Heart left ventricle (tissue), 16 donors: ENCODE results near the gene GAL3ST2. TPM values are rescaled to one million over a fixed set of nuclear protein-coding genes. Genes with fewer than 3 reads are reported as not detected.
"Not testable (repeated sequence)": the region's sequence is repeated elsewhere in the genome, so short reads cannot be mapped to it uniquely, and the experiment has no call there.

Source experiments
- ATAC-seq, 4 donors: fragments of 200-7000 bp; cut with Tn5 transposase; one replicate each; pipeline ENCODE4 v1.9.1; 2020 to 2022; ENCODE audit warnings: moderate library complexity in 4 of 4, mild to moderate bottlenecking in 3 of 4, moderate number of reproducible peaks in 1 of 4
- DNase-seq, 5 donors: peaks; one replicate each; pipeline ENCODE4 v3.0.0-alpha.2; 2020
- H3K27ac ChIP-seq, 12 donors: fragments of 200-600 bp; sonication (generic) in 4 of 12; one replicate each; pipeline versions ENCODE4 v1.5.0 to v1.8.0; 2016 to 2022; ENCODE audit warnings: mild to moderate bottlenecking in 2 of 12
- H3K27me3 ChIP-seq, 9 donors: fragments of 200-600 bp; sonication (generic) in 2 of 9; one replicate each; pipeline versions ENCODE4 v1.5.1 to v1.8.0; 2016 to 2022; ENCODE audit warnings: mild to moderate bottlenecking in 3 of 9
- H3K36me3 ChIP-seq, 9 donors: fragments of 200-600 bp; sonication (generic) in 2 of 9; one replicate each; pipeline versions ENCODE4 v1.5.0 to v1.8.0; 2018 to 2022; ENCODE audit warnings: mild to moderate bottlenecking in 2 of 9
- H3K4me1 ChIP-seq, 12 donors: fragments of 200-600 bp; sonication (generic) in 4 of 12; one replicate each; pipeline versions ENCODE4 v1.5.0 to v1.8.0; 2016 to 2022; ENCODE audit warnings: mild to moderate bottlenecking in 3 of 12
- H3K4me3 ChIP-seq, 12 donors: fragments of 200-600 bp; sonication (generic) in 4 of 12; one replicate each; pipeline versions ENCODE4 v1.5.0 to v1.8.0; 2017 to 2022; ENCODE audit warnings: mild to moderate bottlenecking in 9 of 12, moderate library complexity in 4 of 12
- H3K9me3 ChIP-seq, 12 donors: fragments of 200-600 bp; sonication (generic) in 4 of 12; one replicate each; pipeline versions ENCODE4 v1.5.0 to v1.8.0; 2016 to 2022; ENCODE audit warnings: mild to moderate bottlenecking in 1 of 12
- POLR2A ChIP-seq, 2 donors: fragments of 450-650 bp; IDR thresholded peaks; one replicate each; pipeline ENCODE4 v1.6.1; 2017; ENCODE audit warnings: antibody characterized with exemption in 2 of 2, mild to moderate bottlenecking in 2 of 2, moderate library complexity in 2 of 2
- WGBS, 4 donors: extraction: QIAGEN DNeasy Blood & Tissue Kit in 2 of 4; methylation state at CpG; one replicate each; pipeline versions ENCODE4 v1.1.5 to v1.1.7; 2013 to 2018; 5-methylcytosine and 5-hydroxymethylcytosine counted together
- intact Hi-C, 10 donors: fragments of 100-400 bp; cut with DNase I; formaldehyde crosslinking; loops; one replicate each; pipeline versions ENCODE4 v1.11.1 to v1.14.2; 2022
- polyA plus RNA-seq, 2 donors: library from polyadenylated mRNA; stranded (reverse); fragments of 200-250 nt; gene quantifications; one replicate each; pipeline ENCODE4 v1.2.3, GENCODE V29; 2013
- total RNA-seq, 9 donors: library from RNA; depleted of rRNA in 2 of 9; stranded (reverse); fragments of >200 nt in 2 of 9; fragmentation: NEBNext Ultra II Directional in 3 of 9; extraction: Animal tissue kit (Norgen Biotek cat#: 25700) in 3 of 9; gene quantifications; one replicate each; pipeline versions ENCODE4 v1.1.0 to v1.2.4, GENCODE V29; 2016 to 2023
- TF ChIP-seq, protein P1 (sequence below), 12 donors: fragments of 200-600 bp; sonication (generic) in 4 of 12; IDR thresholded peaks; one replicate each; pipeline versions ENCODE4 v1.5.0 to v1.8.0; 2018 to 2022; ENCODE audit warnings: antibody characterized with exemption in 12 of 12, mild to moderate bottlenecking in 5 of 12
- donor health status: ischemic (EF 13 %, LVEDD 7.1; RV severe dilation, severe dysfunction).
- donor health status: healthy with polysubstance abuse.
- donor health status: DM: no; HTN: yes; CAD: no.
- donor health status: DM: no; HTN: no; CAD: no.
- donor health status: ischemic (EF 25% LVEDD 6.9; RV normal size, moderate dysfunction).
- donor health status: ischemic (EF 25% LVEDD 5.7; RV mildly dilated, moderate dysfunction).
- donor health status: healthy.
- donor health status: DM: yes; HTN: yes; CAD: no.
- donor health status: ischemic (EF 35%, LVEDD 5.7; RV mildly dilated, moderate dysfunction).
- donor health status: nonischemic (EF 11% LVEDD 7.7; RV severe dilation, severe dysfunction).
- donor health status: DM: yes; HTN: yes; CAD: no.
- donor health status: PGD.
- donor health status: ischemic (EF 29% LVEDD 5.4; RV normal size, mild dysfunction).
- donor health status: nonischemic (EF 23%, LVEDD 6.1; RV moderate dilation, normal function).

The GAL3ST2 gene
- total and polyA plus RNA-seq, 11 donors, result 0.21 to 1.7 TPM; not detected in 9

DNA sequence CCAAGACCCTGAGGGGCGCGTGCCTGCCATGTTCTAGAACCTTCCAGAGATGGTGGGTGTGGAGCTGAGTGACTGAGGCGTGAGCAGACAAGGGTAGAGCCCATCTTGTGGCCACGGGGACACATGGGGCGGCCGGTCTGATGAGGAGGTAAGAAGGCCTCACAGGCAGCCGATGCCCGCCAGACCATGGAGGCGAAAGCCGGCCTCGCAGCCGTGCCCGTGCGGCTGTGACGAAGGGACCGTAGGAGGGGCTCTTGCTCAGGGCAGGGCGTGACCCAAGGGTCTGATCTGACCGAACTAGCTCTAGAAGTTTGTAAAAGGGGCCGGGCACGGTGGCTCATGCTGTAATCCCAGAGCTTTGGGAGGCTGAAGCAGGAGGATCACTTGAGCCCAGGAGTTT is 22.6 kb upstream of the GAL3ST2 start:
- peaks cover 0 to 52% (median 33%) of the 10 kb centered on the region in 9 donors for H3K36me3 ChIP-seq
- no peaks in the 10 kb centered on the region for H3K9me3 ChIP-seq
- no peak overlapping the region for H3K27ac ChIP-seq
- TF ChIP-seq, protein P1, sequence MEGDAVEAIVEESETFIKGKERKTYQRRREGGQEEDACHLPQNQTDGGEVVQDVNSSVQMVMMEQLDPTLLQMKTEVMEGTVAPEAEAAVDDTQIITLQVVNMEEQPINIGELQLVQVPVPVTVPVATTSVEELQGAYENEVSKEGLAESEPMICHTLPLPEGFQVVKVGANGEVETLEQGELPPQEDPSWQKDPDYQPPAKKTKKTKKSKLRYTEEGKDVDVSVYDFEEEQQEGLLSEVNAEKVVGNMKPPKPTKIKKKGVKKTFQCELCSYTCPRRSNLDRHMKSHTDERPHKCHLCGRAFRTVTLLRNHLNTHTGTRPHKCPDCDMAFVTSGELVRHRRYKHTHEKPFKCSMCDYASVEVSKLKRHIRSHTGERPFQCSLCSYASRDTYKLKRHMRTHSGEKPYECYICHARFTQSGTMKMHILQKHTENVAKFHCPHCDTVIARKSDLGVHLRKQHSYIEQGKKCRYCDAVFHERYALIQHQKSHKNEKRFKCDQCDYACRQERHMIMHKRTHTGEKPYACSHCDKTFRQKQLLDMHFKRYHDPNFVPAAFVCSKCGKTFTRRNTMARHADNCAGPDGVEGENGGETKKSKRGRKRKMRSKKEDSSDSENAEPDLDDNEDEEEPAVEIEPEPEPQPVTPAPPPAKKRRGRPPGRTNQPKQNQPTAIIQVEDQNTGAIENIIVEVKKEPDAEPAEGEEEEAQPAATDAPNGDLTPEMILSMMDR (IDR thresholded peaks at IDR 0.05), result no peak
- TF ChIP-seq POLR2A (IDR thresholded peaks at IDR 0.05), result no peak
- intact Hi-C loops, result loop anchor here in 1 of 10 donors (10.0 kb wide), 1 partner anchor 111 kb away; the partner anchor contains the start of gene RTP5
- DNase-seq (peak in 1 of 5 donors; percentile 22), ATAC-seq (no peak)
- H3K4me3 ChIP-seq, result no peak overlapping the region
- 95 to 97% (median 96%) methylated on average over 20 of the region's 20 CpGs for whole genome bisulfite sequencing, 4 donors
- H3K4me1 ChIP-seq, result peaks cover 0 to 12% (median 0%) of the 10 kb centered on the region in 12 donors
- no peaks in the 10 kb centered on the region for H3K27me3 ChIP-seq

DNA sequence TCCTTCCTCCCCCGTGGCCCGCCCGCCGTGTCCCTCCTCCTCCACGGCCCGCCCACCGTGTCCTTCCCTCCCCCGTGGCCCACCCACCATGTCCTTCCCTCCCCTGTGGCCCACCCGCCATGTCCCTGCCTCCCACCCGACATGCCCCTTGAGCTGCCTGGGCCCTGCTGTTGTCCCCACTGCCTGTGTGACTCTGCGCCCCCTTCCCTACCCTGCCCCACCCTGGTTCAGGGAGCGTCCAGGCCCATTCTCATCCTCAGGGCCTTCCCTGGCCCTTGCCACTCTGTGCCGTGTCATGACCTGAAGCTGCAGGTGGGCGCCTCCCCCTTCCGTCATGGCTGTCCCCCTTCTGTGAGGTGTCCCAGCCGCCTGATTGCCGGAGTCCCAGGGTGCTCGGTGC is 21.5 kb upstream of the GAL3ST2 start:
- Histone ChIP-seq H3K36me3 (peaks cover 0 to 57% (median 37%) of the 10 kb centered on the region in 9 donors), H3K27me3 (no peaks in the 10 kb centered on the region), H3K27ac (no peak overlapping the region), H3K4me1 (peaks cover 0 to 9% (median 0%) of the 10 kb centered on the region in 12 donors), H3K4me3 (no peak overlapping the region), H3K9me3 (no peaks in the 10 kb centered on the region)
- TF ChIP-seq, protein P1 (IDR thresholded peaks at IDR 0.05), result no peak
- peak in 1 of 5 donors; percentile 57 for DNase-seq
- intact Hi-C loops, result loop anchor here in 1 of 10 donors (10.0 kb wide), 1 partner anchor 110 kb away; the partner anchor contains the start of gene RTP5
- 91 to 96% (median 94%) methylated on average over 17 of the region's 18 CpGs for WGBS, 4 donors
- no peak for ATAC-seq

DNA sequence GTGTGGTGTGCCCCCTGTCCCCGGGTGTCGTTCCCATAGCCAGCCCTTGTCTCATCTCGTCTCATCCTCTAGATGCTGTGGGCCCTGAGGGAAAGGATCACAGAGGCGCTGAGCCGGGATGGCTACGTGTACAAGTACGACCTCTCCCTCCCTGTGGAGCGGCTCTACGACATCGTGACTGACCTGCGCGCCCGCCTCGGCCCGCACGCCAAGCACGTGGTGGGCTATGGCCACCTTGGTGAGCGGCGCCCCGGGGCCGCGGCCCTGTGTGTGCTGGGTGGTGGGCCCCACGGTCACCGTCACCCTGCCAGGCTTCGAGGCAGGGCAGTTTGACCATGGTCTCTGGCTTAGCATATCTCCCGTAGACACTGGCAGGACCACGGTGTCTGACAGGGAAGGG is 20.8 kb upstream of the GAL3ST2 start:
- DNase-seq, result peak in 2 of 5 donors; percentile 2 to 63
- intact Hi-C loops, result loop anchor here in 1 of 10 donors (10.0 kb wide), 1 partner anchor 109 kb away; the partner anchor contains the start of gene RTP5
- H3K27ac ChIP-seq, result no peak overlapping the region
- peaks cover 0 to 63% (median 42%) of the 10 kb centered on the region in 9 donors for H3K36me3 ChIP-seq
- WGBS, 4 donors, result 92 to 98% (median 96%) methylated on average over 7 to 27 of the region's 27 CpGs
- no peak overlapping the region for H3K4me3 ChIP-seq
- peaks cover 0 to 7% (median 0%) of the 10 kb centered on the region in 12 donors for H3K4me1 ChIP-seq
- peak in 1 of 4 donors; percentile 11 for ATAC-seq
- peaks cover 0 to 4% (median 0%) of the 10 kb centered on the region in 12 donors for H3K9me3 ChIP-seq
- TF ChIP-seq, protein P1 (IDR thresholded peaks at IDR 0.05), result no peak
- no peak for TF ChIP-seq POLR2A (IDR thresholded peaks at IDR 0.05)
- no peaks in the 10 kb centered on the region for H3K27me3 ChIP-seq

DNA sequence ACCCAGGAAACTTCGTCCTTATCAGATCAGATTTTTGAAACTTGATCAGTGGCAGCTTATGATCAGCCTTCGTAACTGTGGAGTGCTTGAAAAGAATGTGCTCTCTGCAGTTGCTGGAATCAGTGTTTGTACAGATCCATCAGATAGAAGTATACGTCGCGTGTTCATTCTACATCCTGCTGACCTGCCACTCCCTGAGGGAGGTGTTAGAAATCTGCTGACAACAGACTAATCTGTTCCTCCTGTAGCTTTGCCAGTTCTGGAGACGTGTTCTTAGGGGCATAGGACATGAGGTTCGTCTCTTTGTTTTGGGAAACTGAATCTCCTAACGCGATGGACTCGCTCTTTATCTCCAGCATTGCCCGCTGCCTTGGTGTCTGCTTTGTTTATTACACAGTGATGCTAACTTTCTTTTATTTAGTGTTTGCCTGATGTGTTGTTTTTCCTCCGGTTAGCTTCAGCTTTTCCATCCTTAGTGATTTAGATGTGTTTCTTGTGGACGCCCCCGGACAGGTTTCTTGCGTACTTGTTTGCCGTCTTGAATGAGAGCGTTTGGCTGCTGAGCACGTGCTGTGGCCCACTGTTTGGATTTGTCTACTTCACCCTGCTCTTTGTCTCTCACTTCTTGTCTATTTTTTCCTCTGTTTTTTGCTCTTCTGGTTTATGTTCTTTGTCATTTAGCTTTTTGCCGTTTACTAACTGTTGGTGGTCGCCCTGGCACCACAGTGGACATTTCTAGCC is 17.4 kb upstream of the GAL3ST2 start:
- Histone ChIP-seq H3K9me3 (peaks cover 0 to 4% (median 0%) of the 10 kb centered on the region in 12 donors), H3K4me1 (no peaks in the 10 kb centered on the region), H3K4me3 (no peak overlapping the region), H3K27ac (no peak overlapping the region), H3K36me3 (peaks cover 0 to 55% (median 35%) of the 10 kb centered on the region in 9 donors), H3K27me3 (no peaks in the 10 kb centered on the region)
- no peak for TF ChIP-seq POLR2A (IDR thresholded peaks at IDR 0.05)
- TF ChIP-seq, protein P1 (IDR thresholded peaks at IDR 0.05), result no peak
- 79 to 91% (median 82%) methylated on average over 20 of the region's 20 CpGs for WGBS, 4 donors
- DNase-seq (no peak), ATAC-seq (no peak)
- intact Hi-C loops, result loop anchor here in 1 of 10 donors (10.0 kb wide), 1 partner anchor 106 kb away; the partner anchor contains the start of gene RTP5

DNA sequence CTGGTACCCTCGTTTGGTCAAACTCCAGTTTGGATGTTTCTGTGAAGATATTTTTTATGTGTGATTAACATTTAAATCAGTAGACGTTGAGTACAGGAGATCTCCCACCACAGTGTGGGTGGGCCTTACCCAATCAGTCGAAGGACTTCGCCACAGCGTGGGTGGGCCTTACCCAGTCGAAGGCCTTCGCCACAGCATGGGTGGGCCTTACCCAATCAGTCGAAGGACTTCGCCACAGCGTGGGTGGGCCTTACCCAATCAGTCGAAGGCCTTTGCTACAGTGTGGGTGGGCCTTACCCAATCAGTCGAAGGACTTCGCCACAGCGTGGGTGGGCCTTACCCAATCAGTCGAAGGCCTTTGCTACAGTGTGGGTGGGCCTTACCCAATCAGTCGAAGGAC is 16.7 kb upstream of the GAL3ST2 start:
- not testable (repeated sequence) for DNase-seq, H3K4me1 ChIP-seq, H3K27me3 ChIP-seq, H3K27ac ChIP-seq, ATAC-seq, H3K4me3 ChIP-seq, H3K9me3 ChIP-seq
- intact Hi-C loops, result loop anchor here in 1 of 10 donors (10.0 kb wide), 1 partner anchor 105 kb away; the partner anchor contains the start of gene RTP5
- peaks cover 0 to 49% (median 30%) of the 10 kb centered on the region in 9 donors for H3K36me3 ChIP-seq
- 94 to 97% (median 95%) methylated on average over 2 to 12 of the region's 16 CpGs for WGBS, 4 donors
